Thyroid gland (tissue), 4 donors: ENCODE results near the gene AHRR. TPM values are rescaled to one million over a fixed set of nuclear protein-coding genes. Genes with fewer than 3 reads are reported as not detected.
"Not testable (repeated sequence)": the region's sequence is repeated elsewhere in the genome, so short reads cannot be mapped to it uniquely, and the experiment has no call there.

Source experiments
- DNase-seq, 2 donors: peaks; one replicate each; pipeline ENCODE4 v3.0.0-alpha.2; 2019
- H3K27ac ChIP-seq, 3 donors: fragments of 200-600 bp; sonication (generic); 1 replicate in 2 of 3; 2 replicates in 1 of 3; pipeline ENCODE4 v1.5.1; 2016 to 2019; ENCODE audit warnings: mild to moderate bottlenecking in 1 of 3, moderate library complexity in 1 of 3
- H3K27me3 ChIP-seq: fragments of 200-600 bp; sonication (generic); one replicate; pipeline ENCODE4 v1.5.1; 2019
- H3K36me3 ChIP-seq, 2 donors: fragments of 200-600 bp; sonication (generic); one replicate each; pipeline ENCODE4 v1.5.1; 2016 to 2019
- H3K4me1 ChIP-seq, 2 donors: fragments of 200-600 bp; sonication (generic); one replicate each; pipeline ENCODE4 v1.5.1; 2017 to 2019
- H3K4me3 ChIP-seq, 3 donors: fragments of 200-600 bp; sonication (generic); replicated peaks in 1 of 3; 1 replicate in 2 of 3; 2 replicates in 1 of 3; pipeline ENCODE4 v1.5.1; 2016; ENCODE audit warnings: mild to moderate bottlenecking in 1 of 3
- H3K9me3 ChIP-seq: fragments of 200-600 bp; sonication (generic); one replicate; pipeline ENCODE4 v1.5.1; 2017
- CTCF ChIP-seq, 6 experiments: fragments of 200-600 bp in 3 of 6; fragments of 450-650 bp in 3 of 6; sonication (generic) in 3 of 6; IDR thresholded peaks; one replicate each; pipeline ENCODE4 v1.5.1; 2016 to 2019; ENCODE audit warnings: antibody characterized with exemption in 6 of 6, mild to moderate bottlenecking in 2 of 6, inconsistent platforms in 1 of 6, moderate library complexity in 1 of 6
- POLR2A ChIP-seq, 2 donors: fragments of 450-650 bp; IDR thresholded peaks; one replicate each; pipeline ENCODE4 v1.6.1; 2017; ENCODE audit warnings: antibody characterized with exemption in 2 of 2, mild to moderate bottlenecking in 2 of 2, moderate library complexity in 1 of 2
- WGBS, 2 donors: methylation state at CpG; one replicate each; pipeline ENCODE4 v1.1.5; 2017; 5-methylcytosine and 5-hydroxymethylcytosine counted together
- intact Hi-C: fragments of 100-400 bp; cut with DNase I; formaldehyde crosslinking; loops from one replicate; pipeline ENCODE4 v1.15.1; 2023
- total RNA-seq, 4 donors: library from RNA; depleted of rRNA; stranded (reverse); fragments of >200 nt; gene quantifications; one replicate each; pipeline ENCODE4 v1.2.3, GENCODE V29; 2016

Gene AHRR
- 1 to 10 TPM in 3 of 4 donors, under 1 TPM in 1; 0.88 to 2.1 (median 1.3) TPM for total RNA-seq

- Histone ChIP-seq H3K4me3 (peak within 1 kb of the TSS in 1 of 3 donors; percentile 31), H3K9me3 (no peaks in the 10 kb centered on the region), H3K27ac (peak within 1 kb of the TSS in 1 of 3 donors; percentile 17), H3K4me1 (peaks cover 10 to 25% of the 10 kb centered on the region in 2 donors), H3K27me3 (no peaks in the 10 kb centered on the region), H3K36me3 (peaks cover 0 to 6% of the 10 kb centered on the region in 2 donors)
- intact Hi-C loops = no loop called here
- TF ChIP-seq CTCF (IDR thresholded peaks at IDR 0.05) (peak in 2 of 6 experiments; percentile 31 to 60), POLR2A (IDR thresholded peaks at IDR 0.05) (no peak)
- 0 to 3% methylated on average over 10 to 14 of the region's 51 CpGs for WGBS, 2 donors
- DNase-seq = peak; percentile 47
Observed at GRCh38 chr5:321230-321725, at the start of gene AHRR. AHRR (plus strand) TSS chr5:321714; CDS start chr5:343903, 22,189 bp downstream.

- 4% methylated on average over 5 of the region's 41 CpGs; no CpG with 5 or more reads in 1 of the 2 donors for WGBS, 2 donors
- H3K9me3 ChIP-seq, H3K27me3 ChIP-seq, intact Hi-C loops, DNase-seq, H3K4me1 ChIP-seq, H3K36me3 ChIP-seq: not testable (repeated sequence)
- H3K4me3 ChIP-seq = peak overlapping the region; percentile 51 to 94 (median 89)
- peak overlapping the region in 2 of 3 donors; percentile 83 to 84 for H3K27ac ChIP-seq
Observed at GRCh38 chr5:271828-272167, 49.7 kb upstream of the AHRR start.

GRCh38 chr5:273091-273490 lies 48.4 kb upstream of the AHRR start:
- H3K4me1 ChIP-seq, H3K27ac ChIP-seq, H3K4me3 ChIP-seq, H3K9me3 ChIP-seq, DNase-seq, intact Hi-C loops, H3K27me3 ChIP-seq, H3K36me3 ChIP-seq: not testable (repeated sequence)
- 68 to 71% methylated on average over 9 of the region's 9 CpGs for WGBS, 2 donors

- not testable (repeated sequence) for DNase-seq, H3K27me3 ChIP-seq
- WGBS, 2 donors = 86 to 90% methylated on average over 7 of the region's 7 CpGs
Observed at GRCh38 chr5:273491-273890, 48.0 kb upstream of the AHRR start.

GRCh38 chr5:274346-274745 lies 47.2 kb upstream of the AHRR start:
- H3K4me3 ChIP-seq, H3K9me3 ChIP-seq, H3K27ac ChIP-seq, DNase-seq, intact Hi-C loops, H3K4me1 ChIP-seq, H3K36me3 ChIP-seq, H3K27me3 ChIP-seq: not testable (repeated sequence)
- WGBS, 2 donors = 74 to 91% methylated on average over 6 to 7 of the region's 7 CpGs

More at GRCh38 chr5:273491-273890, 48.0 kb upstream of the AHRR start:
- H3K4me1 ChIP-seq, H3K27ac ChIP-seq, H3K4me3 ChIP-seq, H3K36me3 ChIP-seq, H3K9me3 ChIP-seq, intact Hi-C loops: not testable (repeated sequence)

GRCh38 chr5:278646-279045 lies 42.9 kb upstream of the AHRR start:
- Histone ChIP-seq H3K4me1 (no peaks in the 10 kb centered on the region), H3K27ac (no peak overlapping the region), H3K4me3 (no peak overlapping the region), H3K27me3 (no peaks in the 10 kb centered on the region), H3K36me3 (peaks cover 0 to 3% of the 10 kb centered on the region in 2 donors), H3K9me3 (no peaks in the 10 kb centered on the region)
- 91 to 92% methylated on average over 9 of the region's 9 CpGs for WGBS, 2 donors
- intact Hi-C loops = no loop called here
- no peak for DNase-seq
- TF ChIP-seq CTCF (IDR thresholded peaks at IDR 0.05) = no peak
- TF ChIP-seq POLR2A (IDR thresholded peaks at IDR 0.05) = no peak

GRCh38 chr5:279051-279665 lies 42.4 kb upstream of the AHRR start:
- H3K9me3 ChIP-seq, H3K4me1 ChIP-seq, intact Hi-C loops, H3K4me3 ChIP-seq, H3K27ac ChIP-seq, H3K27me3 ChIP-seq, H3K36me3 ChIP-seq, DNase-seq: not testable (repeated sequence)
- WGBS, 2 donors = 80 to 86% methylated on average over 9 to 13 of the region's 14 CpGs
